HepG2 (cell line): ENCODE results near the gene GUCY1A2. TPM values are rescaled to one million over a fixed set of nuclear protein-coding genes. Genes with fewer than 3 reads are reported as not detected.

Experiments
- ATAC-seq: fragments of 200-7000 bp; cut with Tn5 transposase; 3 replicates; pipeline ENCODE4 v1.9.1; 2020; ENCODE audit warnings: mild to moderate bottlenecking, moderate library complexity
- BruUV-seq: library from RNA; stranded (reverse); fragments of 400-500 nt; replicated peaks from 2 replicates; lab custom pipeline; 2021; lab: Mats Ljungman, UMichigan
- CTCF ChIA-PET: fragments of 300-600 bp; formaldehyde crosslinking; extraction: SDS; loops from one replicate; lab custom pipeline; 2021; ENCODE audit warnings: low total read pairs, inconsistent platforms, low intra/inter-chr PET ratio; lab: Yijun Ruan, JAX
- POLR2A ChIA-PET: fragments of 350-600 bp; sonication (Branson Sonifier 250); formaldehyde crosslinking; loops from one replicate; lab custom pipeline; 2020; ENCODE audit warnings: antibody characterized with exemption, inconsistent platforms; lab: Yijun Ruan, JAX
- DNase-seq: peaks from one replicate; pipeline ENCODE4 v3.0.0-alpha.2; 2015; ENCODE audit warnings: low spot score
- FAIRE-seq: peaks from 3 replicates; lab custom pipeline; 2011; peaks lifted over from hg19 to GRCh38; lab: Jason Lieb, UNC
- H2AFZ ChIP-seq: one replicate; pipeline ENCODE4 v1.6.1; 2011; ENCODE audit warnings: low read length, inconsistent platforms
- H3K27ac ChIP-seq: fragments of 300-600 bp; 3 replicates; pipeline ENCODE4 v1.8.0; 2011; ENCODE audit warnings: mixed run types, mild to moderate bottlenecking, mixed read lengths, low read length, inconsistent platforms; ENCODE audit not compliant: insufficient read depth; ENCODE audit errors: extremely low read length
- H3K27me3 ChIP-seq, 2 experiments: fragments of 200-600 bp in 1 of 2; 2 replicates in 1 of 2; 3 replicates in 1 of 2; pipeline versions ENCODE4 v1.6.0 to v1.8.0; 2011; ENCODE audit warnings: low read length in 2 of 2, mild to moderate bottlenecking in 2 of 2, moderate library complexity in 2 of 2, inconsistent platforms in 1 of 2; ENCODE audit not compliant: insufficient read depth in 2 of 2, control insufficient read depth in 1 of 2
- H3K36me3 ChIP-seq, 2 experiments: fragments of 200-600 bp in 1 of 2; replicated peaks in 1 of 2; 2 replicates in 1 of 2; 3 replicates in 1 of 2; pipeline versions ENCODE4 v1.5.1 to v1.8.0; 2011; ENCODE audit warnings: low read length in 2 of 2, inconsistent platforms in 1 of 2; ENCODE audit not compliant: insufficient read depth in 2 of 2, control insufficient read depth in 1 of 2
- H3K4me1 ChIP-seq: 2 replicates; pipeline ENCODE4 v1.5.1; 2012; ENCODE audit warnings: low read length, inconsistent platforms; ENCODE audit not compliant: insufficient read depth
- H3K4me2 ChIP-seq: 2 replicates; pipeline ENCODE4 v1.6.0; 2011; ENCODE audit warnings: low read depth, low read length, inconsistent platforms
- H3K4me3 ChIP-seq, 3 experiments: fragments of 200-600 bp in 1 of 3; sonication (generic), shearing (Covaris generic) in 1 of 3; replicated peaks in 1 of 3; 2 replicates each; pipeline ENCODE4 v1.5.1; 2011 to 2016; ENCODE audit warnings: low read length in 3 of 3, inconsistent platforms in 2 of 3, low read depth in 2 of 3, mild to moderate bottlenecking in 2 of 3, control low read depth in 1 of 3, mixed read lengths in 1 of 3; ENCODE audit not compliant: insufficient read depth in 1 of 3
- H3K79me2 ChIP-seq: one replicate; pipeline ENCODE4 v1.6.1; 2011; ENCODE audit warnings: low read length, inconsistent platforms; ENCODE audit not compliant: insufficient read depth
- H3K9ac ChIP-seq: 2 replicates; pipeline ENCODE4 v1.6.0; 2011; ENCODE audit warnings: mild to moderate bottlenecking, low read depth, low read length, inconsistent platforms; ENCODE audit not compliant: insufficient read depth
- H3K9me3 ChIP-seq: 2 replicates; pipeline ENCODE4 v1.5.1; 2012; ENCODE audit warnings: mild to moderate bottlenecking, low read length
- H4K20me1 ChIP-seq: 2 replicates; pipeline ENCODE4 v1.6.0; 2011; ENCODE audit warnings: inconsistent platforms, mild to moderate bottlenecking, low read length, moderate library complexity; ENCODE audit not compliant: insufficient read depth
- ATM ChIP-seq: fragments of 450-650 bp; IDR thresholded peaks from 2 replicates; pipeline ENCODE4 v1.7.1; 2017; ENCODE audit warnings: mild to moderate bottlenecking, borderline replicate concordance
- EHMT2 ChIP-seq: fragments of 200-600 bp; sonication (generic); IDR thresholded peaks from 2 replicates; pipeline ENCODE4 v1.7.0; 2017; ENCODE audit warnings: antibody characterized with exemption, low read depth, low read length, borderline replicate concordance
- KMT2A ChIP-seq: sonication (generic); formaldehyde crosslinking; IDR thresholded peaks from 2 replicates; pipeline ENCODE4 v1.4.0; 2020; ENCODE audit warnings: missing genetic modification reagents
- MXD3 ChIP-seq: IDR thresholded peaks from 2 replicates; pipeline ENCODE4 v1.6.1; 2016; ENCODE audit warnings: mild to moderate bottlenecking, missing biosample characterization, missing genetic modification reagents
- PHF21A ChIP-seq: sonication (generic); formaldehyde crosslinking; IDR thresholded peaks from 2 replicates; pipeline ENCODE4 v1.5.0; 2020; ENCODE audit warnings: mild to moderate bottlenecking, missing genetic modification reagents
- REPIN1 ChIP-seq: sonication (generic); formaldehyde crosslinking; IDR thresholded peaks from 2 replicates; pipeline ENCODE4 v1.8.0; 2022; ENCODE audit warnings: missing genetic modification reagents, low read depth, mild to moderate bottlenecking, borderline replicate concordance
- SRSF9 ChIP-seq: fragments of 200-400 bp; formaldehyde crosslinking; IDR thresholded peaks from 2 replicates; pipeline ENCODE4 v1.6.1; 2018; ENCODE audit warnings: borderline replicate concordance, mild to moderate bottlenecking, low read depth, low read length; ENCODE audit not compliant: insufficient read depth, poor library complexity, severe bottlenecking
- STAT5B ChIP-seq: sonication (generic); formaldehyde crosslinking; IDR thresholded peaks from 2 replicates; pipeline ENCODE4 v1.4.0; 2020; ENCODE audit warnings: missing genetic modification reagents
- U2AF2 ChIP-seq: fragments of 200-400 bp; formaldehyde crosslinking; IDR thresholded peaks from 2 replicates; pipeline ENCODE4 v1.6.1; 2017; ENCODE audit warnings: low read depth, mild to moderate bottlenecking, low read length
- ZNF12 ChIP-seq: sonication (generic); formaldehyde crosslinking; IDR thresholded peaks from 2 replicates; pipeline ENCODE4 v1.5.0; 2020; ENCODE audit warnings: missing genetic modification reagents
- ZNF407 ChIP-seq: sonication (generic); formaldehyde crosslinking; IDR thresholded peaks from one replicate; pipeline ENCODE4 v1.5.1; 2020; ENCODE audit warnings: mild to moderate bottlenecking, missing genetic modification reagents; ENCODE audit errors: not compliant biosample characterization
- ZNF780A ChIP-seq: sonication (generic); formaldehyde crosslinking; IDR thresholded peaks from 2 replicates; pipeline ENCODE4 v1.8.0; 2022; ENCODE audit warnings: mild to moderate bottlenecking, missing genetic modification reagents, moderate library complexity
- WGBS: methylation state at CpG from one replicate; pipeline ENCODE4 v1.1.6; 2017; ENCODE audit warnings: low lambda C conversion rate; 5-methylcytosine and 5-hydroxymethylcytosine counted together
- in situ Hi-C: cut with HindIII; loops from 2 replicates; pipeline ENCODE4 v1.10.0; 2017; ENCODE audit warnings: low pct_unique_long_range_greater_than_20kb; ENCODE audit not compliant: extremely low pct_ligation_motif_present
- intact Hi-C: fragments of 100-400 bp; cut with micrococcal nuclease; formaldehyde crosslinking; loops from one replicate; pipeline ENCODE4 v1.10.0; 2022; ENCODE audit not compliant: unreplicated experiment
- polyA plus RNA-seq, 8 experiments: library from polyadenylated mRNA; depleted of rRNA in 3 of 8; stranded (reverse) in 7 of 8; unstranded in 1 of 8; fragments of >200 nt; fragmentation: Illumina TruSeq in 4 of 8; extraction: Trizol in 4 of 8; gene quantifications; 2 replicates each; pipeline versions ENCODE4 v1.2.1 to v1.2.3, GENCODE V29; 2011 to 2016; ENCODE audit warnings: low read depth in 4 of 8, missing spikeins in 1 of 8, mixed read lengths in 1 of 8; ENCODE audit not compliant: insufficient read depth in 1 of 8
- total RNA-seq, 5 experiments: library from RNA; depleted of rRNA; stranded (reverse); fragments of >200 nt; fragmentation: Illumina TruSeq; extraction: Trizol; gene quantifications; 2 replicates each; pipeline ENCODE4 v1.2.3, GENCODE V29; 2016; ENCODE audit warnings: low read depth in 1 of 5

GUCY1A2 gene
- total and polyA plus RNA-seq, 2 of the 13 experiments (the other 11 are each of a cell fraction or from before 2014, with no cell fraction given), result 0.01 to 0.07 TPM

GRCh38 chr11:106962995-106963394 lies 55.3 kb downstream of the GUCY1A2 start:
- no peaks in the 10 kb centered on the region for H3K27me3 ChIP-seq
- ChIA-PET POLR2A (no interaction called here), CTCF (no interaction called here)
- H4K20me1 ChIP-seq, result no peaks in the 10 kb centered on the region
- no peak for DNase-seq
- H3K36me3 ChIP-seq, result no peaks in the 10 kb centered on the region
- intact Hi-C loops, result no loop called here
- in situ Hi-C loops, result no loop called here
- 5% methylated on average over 2 of the region's 2 CpGs for WGBS
- FAIRE-seq, result no peak
- no peak for ATAC-seq
- H3K4me3 ChIP-seq, result no peak overlapping the region
- H3K79me2 ChIP-seq, result no peaks in the 10 kb centered on the region
- no peaks in the 10 kb centered on the region for H3K4me1 ChIP-seq
- H3K9ac ChIP-seq, result no peak overlapping the region
- no TSS peak for BruUV-seq
- no peak overlapping the region for H2AFZ ChIP-seq
- H3K4me2 ChIP-seq, result no peak overlapping the region
- H3K9me3 ChIP-seq, result no peaks in the 10 kb centered on the region
- no peak for TF ChIP-seq MXD3 (CRISPR knock-in tag)
- TF ChIP-seq KMT2A, result no peak
- no peak for TF ChIP-seq PHF21A
- no peak for TF ChIP-seq ATM
- no peak for TF ChIP-seq REPIN1 (CRISPR knock-in tag)
- TF ChIP-seq SRSF9, result no peak
- TF ChIP-seq, all 625 proteins: peak for 0
- no peak overlapping the region for H3K27ac ChIP-seq

GRCh38 chr11:106961518-106961917 lies 56.8 kb downstream of the GUCY1A2 start:
- no peak overlapping the region for H3K4me3 ChIP-seq
- H3K9ac ChIP-seq, result no peak overlapping the region
- BruUV-seq, result no TSS peak
- no peak for ATAC-seq
- ChIA-PET CTCF (no interaction called here), POLR2A (no interaction called here)
- no peaks in the 10 kb centered on the region for H3K79me2 ChIP-seq
- FAIRE-seq, result no peak
- no peaks in the 10 kb centered on the region for H3K4me1 ChIP-seq
- H4K20me1 ChIP-seq, result no peaks in the 10 kb centered on the region
- WGBS, result 3% methylated on average over 1 of the region's 1 CpG
- H3K4me2 ChIP-seq, result no peak overlapping the region
- DNase-seq, result no peak
- no peaks in the 10 kb centered on the region for H3K36me3 ChIP-seq
- H2AFZ ChIP-seq, result no peak overlapping the region
- no peak overlapping the region for H3K27ac ChIP-seq
- in situ Hi-C loops, result no loop called here
- H3K9me3 ChIP-seq, result no peaks in the 10 kb centered on the region
- no peaks in the 10 kb centered on the region for H3K27me3 ChIP-seq
- intact Hi-C loops, result no loop called here
- TF ChIP-seq EHMT2 (no peak), ZNF407 (CRISPR knock-in tag) (no peak), ZNF780A (CRISPR knock-in tag) (no peak), ZNF12 (CRISPR knock-in tag) (no peak), STAT5B (CRISPR knock-in tag) (no peak), U2AF2 (no peak)
